ENCODE results near the gene CGNL1. TPM values are rescaled to one million over a fixed set of nuclear protein-coding genes. Genes with fewer than 3 reads are reported as not detected.

CGNL1 gene
- polyA plus RNA-seq, 2 of the 4 experiments (the other 2 are of a cell fraction), result 1.4 to 1.8 TPM

GRCh38 chr15:57367556-57367955 lies 8.7 kb upstream of the CGNL1 start:
- 84% methylated on average over 4 of the region's 4 CpGs for WGBS (ENCODE audit: missing lambda C conversion rate)
- POLR2A ChIA-PET, result no interaction called here

DNA sequence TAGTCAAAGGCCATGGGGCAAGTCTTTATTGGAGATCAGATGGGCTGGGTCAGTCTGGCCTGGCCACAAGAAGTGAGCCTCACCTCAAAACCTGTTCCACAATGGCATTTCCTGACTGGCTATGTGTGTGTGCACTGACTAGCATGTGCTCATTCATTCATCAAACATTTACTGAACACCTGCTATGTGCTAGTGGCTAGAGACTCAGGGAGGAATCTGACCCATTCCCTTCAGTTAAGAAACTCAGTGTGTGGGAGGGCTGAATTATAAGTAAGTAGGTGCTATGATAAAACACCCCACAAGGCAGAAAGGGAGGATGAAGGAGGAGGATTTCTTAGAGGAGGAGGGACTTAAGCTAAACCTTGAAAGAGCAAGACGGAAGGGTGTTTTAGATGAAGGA lies 5.4 kb upstream of the CGNL1 start:
- Histone ChIP-seq H3K27ac (no peak overlapping the region), H3K4me3 (no peak overlapping the region), H3K4me1 (no peaks in the 10 kb centered on the region), H3K9me3 (no peaks in the 10 kb centered on the region), H3K4me2 (no peak overlapping the region)
- DNase-seq (ENCODE audit: low read depth in 1 of 2, low spot score in 1 of 2) (no peak), ATAC-seq (no peak), FAIRE-seq (no peak)
- ChIA-PET POLR2A (no interaction called here), CTCF (interaction anchor here (1.1 to 7.0 kb wide), 9 partner anchors 10 to 878 kb away, joined by 4 to 40 read pairs (median 10); no protein-coding TSS in a partner anchor)
- no peak for TF ChIP-seq USF2 (IDR thresholded peaks at IDR 0.05)
- TF ChIP-seq EHF (CRISPR knock-in tag; IDR thresholded peaks at IDR 0.05), result no peak
- no peak for TF ChIP-seq SMC3 (IDR thresholded peaks at IDR 0.05)
- no peak for TF ChIP-seq RARB (CRISPR knock-in tag; IDR thresholded peaks at IDR 0.05)
- TF ChIP-seq HOXB13 (CRISPR knock-in tag; IDR thresholded peaks at IDR 0.05; ENCODE audit: low read depth), result no peak
- no peak for TF ChIP-seq FOSB (CRISPR knock-in tag; IDR thresholded peaks at IDR 0.05)
- no peak for TF ChIP-seq NPAS2 (CRISPR knock-in tag; IDR thresholded peaks at IDR 0.05; ENCODE audit: borderline replicate concordance)
- TF ChIP-seq, protein P1, sequence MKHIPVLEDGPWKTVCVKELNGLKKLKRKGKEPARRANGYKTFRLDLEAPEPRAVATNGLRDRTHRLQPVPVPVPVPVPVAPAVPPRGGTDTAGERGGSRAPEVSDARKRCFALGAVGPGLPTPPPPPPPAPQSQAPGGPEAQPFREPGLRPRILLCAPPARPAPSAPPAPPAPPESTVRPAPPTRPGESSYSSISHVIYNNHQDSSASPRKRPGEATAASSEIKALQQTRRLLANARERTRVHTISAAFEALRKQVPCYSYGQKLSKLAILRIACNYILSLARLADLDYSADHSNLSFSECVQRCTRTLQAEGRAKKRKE (CRISPR knock-in tag; IDR thresholded peaks at IDR 0.05; ENCODE audit: low read depth), result no peak
- no peak for TF ChIP-seq EP300 (IDR thresholded peaks at IDR 0.05)
- no peak for TF ChIP-seq RNF2 (IDR thresholded peaks at IDR 0.05; ENCODE audit: borderline replicate concordance, low read depth)
- no peak for TF ChIP-seq TFCP2L1 (CRISPR knock-in tag; IDR thresholded peaks at IDR 0.05)
- TF ChIP-seq CHD2 (IDR thresholded peaks at IDR 0.05; ENCODE audit: low read length, partially characterized antibody), result no peak
- 94% methylated on average over 1 of the region's 1 CpG for WGBS (ENCODE audit: missing lambda C conversion rate)

More at GRCh38 chr15:57367556-57367955, 8.7 kb upstream of the CGNL1 start:
- no peak overlapping the region for H3K4me2 ChIP-seq
- no peak for TF ChIP-seq FOXS1 (CRISPR knock-in tag; IDR thresholded peaks at IDR 0.05)
- TF ChIP-seq ZSCAN20 (CRISPR knock-in tag; IDR thresholded peaks at IDR 0.05), result no peak
- no peak for TF ChIP-seq CHD2 (IDR thresholded peaks at IDR 0.05; ENCODE audit: low read length, partially characterized antibody)
- TF ChIP-seq CEBPB (IDR thresholded peaks at IDR 0.05), result no peak
- no peak for TF ChIP-seq KDM5A (IDR thresholded peaks at IDR 0.05)
- TF ChIP-seq E2F6 (IDR thresholded peaks at IDR 0.05; ENCODE audit: borderline replicate concordance, low read depth), result no peak
- TF ChIP-seq RAD21 (conservative IDR thresholded peaks at IDR 0.05 in 1 of 2, IDR thresholded peaks at IDR 0.05 in 1 of 2), result no peak
- no peak for TF ChIP-seq TFCP2L1 (CRISPR knock-in tag; IDR thresholded peaks at IDR 0.05)
- no peak for TF ChIP-seq JUN (IDR thresholded peaks at IDR 0.05)
- TF ChIP-seq HOXA7 (CRISPR knock-in tag; IDR thresholded peaks at IDR 0.05), result no peak
- TF ChIP-seq ZFP36 (IDR thresholded peaks at IDR 0.05; ENCODE audit: borderline replicate concordance, partially characterized antibody), result no peak
- TF ChIP-seq, protein P2, sequence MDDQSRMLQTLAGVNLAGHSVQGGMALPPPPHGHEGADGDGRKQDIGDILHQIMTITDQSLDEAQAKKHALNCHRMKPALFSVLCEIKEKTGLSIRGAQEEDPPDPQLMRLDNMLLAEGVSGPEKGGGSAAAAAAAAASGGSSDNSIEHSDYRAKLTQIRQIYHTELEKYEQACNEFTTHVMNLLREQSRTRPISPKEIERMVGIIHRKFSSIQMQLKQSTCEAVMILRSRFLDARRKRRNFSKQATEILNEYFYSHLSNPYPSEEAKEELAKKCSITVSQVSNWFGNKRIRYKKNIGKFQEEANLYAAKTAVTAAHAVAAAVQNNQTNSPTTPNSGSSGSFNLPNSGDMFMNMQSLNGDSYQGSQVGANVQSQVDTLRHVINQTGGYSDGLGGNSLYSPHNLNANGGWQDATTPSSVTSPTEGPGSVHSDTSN (IDR thresholded peaks at IDR 0.05), result no peak
- no peak for TF ChIP-seq ZNF302 (CRISPR knock-in tag; IDR thresholded peaks at IDR 0.05)
- TF ChIP-seq EHMT2 (IDR thresholded peaks at IDR 0.05; ENCODE audit: low read depth), result no peak
- TF ChIP-seq SREBF2 (IDR thresholded peaks at IDR 0.05), result no peak
- TF ChIP-seq CBX2 (IDR thresholded peaks at IDR 0.05; ENCODE audit: borderline replicate concordance, low read depth), result no peak
- TF ChIP-seq TP53 (CRISPR knock-in tag; IDR thresholded peaks at IDR 0.05), result no peak
- TF ChIP-seq JUNB (IDR thresholded peaks at IDR 0.05), result no peak
- TF ChIP-seq, protein P3, sequence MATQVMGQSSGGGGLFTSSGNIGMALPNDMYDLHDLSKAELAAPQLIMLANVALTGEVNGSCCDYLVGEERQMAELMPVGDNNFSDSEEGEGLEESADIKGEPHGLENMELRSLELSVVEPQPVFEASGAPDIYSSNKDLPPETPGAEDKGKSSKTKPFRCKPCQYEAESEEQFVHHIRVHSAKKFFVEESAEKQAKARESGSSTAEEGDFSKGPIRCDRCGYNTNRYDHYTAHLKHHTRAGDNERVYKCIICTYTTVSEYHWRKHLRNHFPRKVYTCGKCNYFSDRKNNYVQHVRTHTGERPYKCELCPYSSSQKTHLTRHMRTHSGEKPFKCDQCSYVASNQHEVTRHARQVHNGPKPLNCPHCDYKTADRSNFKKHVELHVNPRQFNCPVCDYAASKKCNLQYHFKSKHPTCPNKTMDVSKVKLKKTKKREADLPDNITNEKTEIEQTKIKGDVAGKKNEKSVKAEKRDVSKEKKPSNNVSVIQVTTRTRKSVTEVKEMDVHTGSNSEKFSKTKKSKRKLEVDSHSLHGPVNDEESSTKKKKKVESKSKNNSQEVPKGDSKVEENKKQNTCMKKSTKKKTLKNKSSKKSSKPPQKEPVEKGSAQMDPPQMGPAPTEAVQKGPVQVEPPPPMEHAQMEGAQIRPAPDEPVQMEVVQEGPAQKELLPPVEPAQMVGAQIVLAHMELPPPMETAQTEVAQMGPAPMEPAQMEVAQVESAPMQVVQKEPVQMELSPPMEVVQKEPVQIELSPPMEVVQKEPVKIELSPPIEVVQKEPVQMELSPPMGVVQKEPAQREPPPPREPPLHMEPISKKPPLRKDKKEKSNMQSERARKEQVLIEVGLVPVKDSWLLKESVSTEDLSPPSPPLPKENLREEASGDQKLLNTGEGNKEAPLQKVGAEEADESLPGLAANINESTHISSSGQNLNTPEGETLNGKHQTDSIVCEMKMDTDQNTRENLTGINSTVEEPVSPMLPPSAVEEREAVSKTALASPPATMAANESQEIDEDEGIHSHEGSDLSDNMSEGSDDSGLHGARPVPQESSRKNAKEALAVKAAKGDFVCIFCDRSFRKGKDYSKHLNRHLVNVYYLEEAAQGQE (IDR thresholded peaks at IDR 0.05), result no peak
- no peak for TF ChIP-seq USF2 (IDR thresholded peaks at IDR 0.05)
- H3K4me3 ChIP-seq, result no peak overlapping the region
- FAIRE-seq (no peak), ATAC-seq (no peak), DNase-seq (ENCODE audit: low read depth in 1 of 2, low spot score in 1 of 2) (no peak)
- no peak overlapping the region for H3K27ac ChIP-seq
- no peaks in the 10 kb centered on the region for H3K9me3 ChIP-seq
- CTCF ChIA-PET, result interaction anchor here (1.3 to 7.0 kb wide), 6 partner anchors 10 to 174 kb away, joined by 4 to 40 read pairs (median 8); no protein-coding TSS in a partner anchor
- H3K4me1 ChIP-seq, result no peaks in the 10 kb centered on the region
